ENCODE measurements around the gene MAN2A1. TPM values are rescaled to one million over a fixed set of nuclear protein-coding genes. Genes with fewer than 3 reads are reported as not detected.

Gene MAN2A1
- total and polyA plus RNA-seq, 10 donors: 9.5 to 84.8 (median 54.5) TPM

DNA sequence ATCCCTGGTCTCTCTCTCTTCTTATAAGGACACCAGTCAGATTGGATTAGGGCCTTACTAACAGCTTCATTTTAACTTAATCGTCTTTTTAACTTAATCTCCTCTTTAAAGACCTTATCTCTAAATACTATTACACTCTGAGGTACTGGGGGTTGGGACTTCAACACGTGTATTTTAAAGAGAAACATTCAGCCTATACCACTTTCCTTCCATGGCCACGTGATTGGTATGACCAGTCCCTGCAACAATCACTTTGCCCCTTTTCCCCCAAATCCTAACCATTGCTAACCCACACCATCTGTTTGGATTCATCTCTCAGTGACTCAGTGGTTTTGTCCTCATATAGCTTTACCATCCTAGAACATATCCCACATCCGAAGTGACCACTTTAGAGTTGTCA lies 3.8 kb upstream of the MAN2A1 start:
- no peak overlapping the region for H3K4me3 ChIP-seq
- H3K27me3 ChIP-seq (replicated peaks in 1 of 7): no peaks in the 10 kb centered on the region
- intact Hi-C loops (cut with DNase I; ENCODE audit: low total_unique reads): loop anchor here (10.0 kb wide), 1 partner anchor 271 kb away; no protein-coding TSS in a partner anchor
- DNase-seq: no peak
- WGBS, 5 donors: 82 to 92% (median 86%) methylated on average over 4 of the region's 4 CpGs
- H3K27ac ChIP-seq: no peak overlapping the region
- peaks cover 0 to 13% (median 8%) of the 10 kb centered on the region in 8 donors for H3K9me3 ChIP-seq
- TF ChIP-seq, protein P1, sequence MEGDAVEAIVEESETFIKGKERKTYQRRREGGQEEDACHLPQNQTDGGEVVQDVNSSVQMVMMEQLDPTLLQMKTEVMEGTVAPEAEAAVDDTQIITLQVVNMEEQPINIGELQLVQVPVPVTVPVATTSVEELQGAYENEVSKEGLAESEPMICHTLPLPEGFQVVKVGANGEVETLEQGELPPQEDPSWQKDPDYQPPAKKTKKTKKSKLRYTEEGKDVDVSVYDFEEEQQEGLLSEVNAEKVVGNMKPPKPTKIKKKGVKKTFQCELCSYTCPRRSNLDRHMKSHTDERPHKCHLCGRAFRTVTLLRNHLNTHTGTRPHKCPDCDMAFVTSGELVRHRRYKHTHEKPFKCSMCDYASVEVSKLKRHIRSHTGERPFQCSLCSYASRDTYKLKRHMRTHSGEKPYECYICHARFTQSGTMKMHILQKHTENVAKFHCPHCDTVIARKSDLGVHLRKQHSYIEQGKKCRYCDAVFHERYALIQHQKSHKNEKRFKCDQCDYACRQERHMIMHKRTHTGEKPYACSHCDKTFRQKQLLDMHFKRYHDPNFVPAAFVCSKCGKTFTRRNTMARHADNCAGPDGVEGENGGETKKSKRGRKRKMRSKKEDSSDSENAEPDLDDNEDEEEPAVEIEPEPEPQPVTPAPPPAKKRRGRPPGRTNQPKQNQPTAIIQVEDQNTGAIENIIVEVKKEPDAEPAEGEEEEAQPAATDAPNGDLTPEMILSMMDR (IDR thresholded peaks at IDR 0.05 in 8 of 11, conservative IDR thresholded peaks at IDR 0.05 in 3 of 11): no peak
- TF ChIP-seq POLR2A (IDR thresholded peaks at IDR 0.05): no peak
- TF ChIP-seq POLR2AphosphoS5 (IDR thresholded peaks at IDR 0.05): no peak
- H3K36me3 ChIP-seq: no peaks in the 10 kb centered on the region
- H3K4me1 ChIP-seq: peaks cover 0 to 11% (median 4%) of the 10 kb centered on the region in 6 donors

DNA sequence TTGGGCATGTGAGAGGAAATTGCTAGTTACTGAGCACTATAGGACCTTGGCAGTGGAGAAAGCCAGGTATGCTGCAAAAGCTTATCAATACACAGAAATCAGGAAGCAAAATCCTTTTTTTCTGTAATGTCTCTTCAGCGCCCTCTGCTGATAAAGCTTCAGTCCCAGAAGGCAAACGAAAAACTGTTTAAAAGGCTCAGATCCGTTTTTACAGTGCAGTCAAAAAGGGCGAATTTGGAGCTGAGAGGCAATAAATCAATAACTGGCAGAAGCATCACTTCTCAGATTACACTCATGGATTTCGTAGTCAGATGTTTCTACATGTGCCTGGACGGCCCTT lies 1.1 kb upstream of the MAN2A1 start:
- DNase-seq: no peak
- intact Hi-C loops (cut with DNase I; ENCODE audit: low total_unique reads): loop anchor here (10.0 kb wide), 1 partner anchor 274 kb away; no protein-coding TSS in a partner anchor

DNA sequence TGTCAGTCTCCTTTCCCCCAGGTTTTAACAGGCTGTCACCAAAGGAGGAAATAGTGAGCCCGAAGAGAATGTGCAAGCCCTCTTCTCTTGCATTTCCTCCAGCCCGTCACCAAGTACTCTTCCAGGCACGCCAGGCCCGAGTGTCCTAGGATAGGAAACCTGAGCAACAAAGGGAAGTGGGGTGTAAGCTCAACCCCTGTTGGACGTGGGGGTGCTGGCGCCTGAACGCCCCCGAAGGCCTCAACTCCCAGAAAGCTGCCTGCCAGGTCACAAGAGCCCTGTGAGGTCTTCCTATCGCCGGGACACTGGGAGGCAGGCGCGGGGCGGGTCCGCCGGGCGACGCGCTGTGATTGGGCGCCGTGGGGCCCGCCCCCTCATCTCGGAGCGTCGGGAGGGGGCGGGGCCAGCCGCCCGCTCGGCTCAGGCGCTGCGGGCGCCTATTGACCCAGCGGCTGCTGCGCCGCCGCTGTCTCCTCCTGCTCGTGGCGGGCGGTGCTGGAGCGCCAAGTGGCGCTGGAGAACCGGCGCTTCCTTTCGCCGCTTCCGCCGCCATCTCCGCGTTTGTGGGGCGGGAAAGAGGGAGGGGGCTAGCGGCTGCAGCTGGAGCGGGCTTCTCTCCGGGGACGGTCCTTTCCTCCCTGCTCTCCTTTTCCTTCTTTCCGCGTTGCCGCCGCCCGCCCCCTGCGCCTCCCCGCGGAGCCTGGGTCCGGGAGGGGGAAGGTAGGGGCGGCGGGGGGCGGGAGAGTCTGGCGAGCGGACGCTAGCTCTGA lies 572 bp upstream of the MAN2A1 start:
- peak overlapping the region; percentile 93 to 99 (median 98) for H3K27ac ChIP-seq
- H3K9me3 ChIP-seq: peaks cover 0 to 13% (median 8%) of the 10 kb centered on the region in 8 donors
- intact Hi-C loops (cut with DNase I; ENCODE audit: low total_unique reads): loop anchor here (10.0 kb wide), 1 partner anchor 274 kb away; no protein-coding TSS in a partner anchor
- peak; percentile 91 to 94 (median 93) for TF ChIP-seq POLR2AphosphoS5 (IDR thresholded peaks at IDR 0.05)
- peak; percentile 34 to 93 (median 70) for TF ChIP-seq POLR2A (IDR thresholded peaks at IDR 0.05)
- TF ChIP-seq, protein P1 (IDR thresholded peaks at IDR 0.05 in 8 of 11, conservative IDR thresholded peaks at IDR 0.05 in 3 of 11): peak in 2 of 11 experiments; percentile 10 to 33
- peak overlapping the region; percentile 73 to 97 (median 86) for H3K4me3 ChIP-seq
- H3K27me3 ChIP-seq (replicated peaks in 1 of 7): no peaks in the 10 kb centered on the region
- 0 to 2% (median 1%) methylated on average over 35 to 68 of the region's 68 CpGs for WGBS, 5 donors
- H3K4me1 ChIP-seq: peaks cover 22 to 42% (median 34%) of the 10 kb centered on the region in 6 donors
- H3K36me3 ChIP-seq: no peaks in the 10 kb centered on the region
- DNase-seq: peak; percentile 96

More for the DNA sequence above, 1.1 kb upstream of the MAN2A1 start:
- Histone ChIP-seq H3K27ac (peak overlapping the region; percentile 93 to 99 (median 98)), H3K27me3 (replicated peaks in 1 of 7) (no peaks in the 10 kb centered on the region), H3K4me1 (peaks cover 21 to 37% (median 29%) of the 10 kb centered on the region in 6 donors), H3K4me3 (peak overlapping the region; percentile 73 to 97 (median 86)), H3K36me3 (no peaks in the 10 kb centered on the region), H3K9me3 (peaks cover 0 to 13% (median 8%) of the 10 kb centered on the region in 8 donors)
- no peak for TF ChIP-seq POLR2A (IDR thresholded peaks at IDR 0.05)
- no peak for TF ChIP-seq POLR2AphosphoS5 (IDR thresholded peaks at IDR 0.05)
- TF ChIP-seq, protein P1 (IDR thresholded peaks at IDR 0.05 in 8 of 11, conservative IDR thresholded peaks at IDR 0.05 in 3 of 11): peak in 8 of 11 experiments; percentile 17 to 58 (median 43)
- 12 to 16% (median 13%) methylated on average over 6 of the region's 6 CpGs for WGBS, 5 donors

All from spleen (tissue), 11 donors.